ENCODE measurements around the gene XXYLT1.

GRCh38 chr3:195270817-195271409 is at the start of gene XXYLT1:
- peak; percentile 17 to 76 (median 58) for TF ChIP-seq CTCF (IDR thresholded peaks at IDR 0.05)
- TF ChIP-seq POLR2A (IDR thresholded peaks at IDR 0.05): peak in 2 of 3 donors; percentile 38 to 44
